ENCODE results near the gene SLC6A17.

The SLC6A17 gene

DNA sequence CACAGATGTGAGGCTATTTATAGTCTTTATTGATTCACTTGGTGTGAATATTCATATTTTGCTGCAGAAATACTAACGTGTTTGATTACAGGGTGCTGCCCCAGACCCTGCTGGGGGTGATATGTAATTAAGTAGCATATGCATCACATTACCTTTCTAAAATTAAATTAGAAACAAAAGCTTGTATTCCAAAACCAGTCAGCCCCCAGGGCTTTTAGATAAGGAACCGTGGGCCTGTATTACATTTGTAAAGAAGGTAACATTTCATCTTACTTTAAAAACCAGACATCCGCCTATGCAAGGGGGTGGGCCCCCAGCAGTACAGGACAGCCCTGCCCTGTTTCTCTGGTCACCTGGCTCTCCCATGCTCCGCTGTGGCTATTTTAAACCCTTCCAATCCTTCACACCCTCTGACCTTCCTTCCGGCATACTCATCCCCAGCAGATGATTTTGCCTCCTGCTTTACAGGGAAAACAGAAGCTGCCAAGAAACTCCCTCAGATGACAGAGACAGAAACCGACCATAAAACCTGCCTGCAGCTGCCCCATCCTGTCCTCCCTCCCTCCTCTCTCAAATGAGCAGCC, 37.8 kb downstream of the SLC6A17 start:
- DNase-seq (ENCODE audit: low read depth) = no peak
- H3K4me3 ChIP-seq (ENCODE audit: low read depth, low read length) = no peak overlapping the region
- no peak for TF ChIP-seq CTCF (IDR thresholded peaks at IDR 0.05; ENCODE audit: control insufficient read depth, extremely low read depth, insufficient read depth)

DNA sequence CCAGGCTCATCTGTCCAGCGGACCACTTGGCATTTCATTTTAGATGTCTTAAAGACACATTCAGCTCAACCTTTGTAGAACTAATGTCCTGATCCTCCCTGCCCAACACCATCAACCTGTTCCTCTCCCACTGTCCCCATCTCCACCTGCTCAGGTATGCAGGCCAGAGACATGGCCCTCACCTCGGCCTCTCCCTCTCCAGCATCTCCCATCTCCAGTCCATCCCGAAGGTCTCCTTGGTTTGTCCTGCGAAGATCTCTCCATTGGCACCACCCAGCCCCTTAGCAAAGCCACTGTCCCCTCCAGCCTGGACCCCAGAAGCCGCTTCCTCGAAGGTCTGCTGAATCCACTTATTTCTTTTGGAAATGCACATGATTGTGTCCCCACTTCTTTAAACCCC, 38.9 kb downstream of the SLC6A17 start:
- no peak for TF ChIP-seq CTCF (IDR thresholded peaks at IDR 0.05; ENCODE audit: control insufficient read depth, extremely low read depth, insufficient read depth)
- DNase-seq (ENCODE audit: low read depth) = no peak
- no peak overlapping the region for H3K4me3 ChIP-seq (ENCODE audit: low read depth, low read length)

DNA sequence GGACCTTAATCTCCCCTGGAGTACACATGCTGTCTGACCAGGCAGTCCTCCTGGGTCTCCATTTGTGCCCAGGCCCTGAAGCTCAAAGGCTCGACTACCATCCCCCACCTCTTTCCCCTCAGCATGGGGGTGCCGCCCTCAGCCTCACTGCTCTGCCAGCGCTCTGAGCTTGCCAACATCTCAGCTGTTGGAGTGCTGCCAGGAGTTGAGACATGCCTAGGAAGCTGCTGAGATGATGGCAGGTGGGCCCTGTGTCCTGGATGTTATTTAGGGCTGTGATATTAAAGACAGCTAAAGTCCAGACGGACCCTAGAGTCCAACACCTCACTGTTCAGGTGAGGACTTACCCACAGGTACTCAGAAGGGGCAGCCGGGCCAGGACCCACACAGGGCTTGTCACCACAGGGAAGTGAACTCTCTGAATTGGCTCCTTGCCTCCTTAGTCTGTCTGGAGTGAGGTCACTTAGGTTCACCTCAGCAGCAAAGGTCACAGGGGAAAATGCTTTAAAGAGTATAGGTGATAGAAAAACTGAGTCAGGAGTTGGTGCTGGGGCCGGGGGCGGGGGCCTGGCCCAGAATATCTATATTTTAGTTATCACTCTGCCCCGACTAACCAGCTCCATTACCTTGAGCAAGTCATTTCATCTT, 40.1 kb downstream of the SLC6A17 start:
- no peak for TF ChIP-seq CTCF (IDR thresholded peaks at IDR 0.05; ENCODE audit: control insufficient read depth, extremely low read depth, insufficient read depth)
- DNase-seq (ENCODE audit: low read depth) = no peak
- H3K4me3 ChIP-seq (ENCODE audit: low read depth, low read length) = no peak overlapping the region

- no peak for DNase-seq (ENCODE audit: low read depth)
- no peak for TF ChIP-seq CTCF (IDR thresholded peaks at IDR 0.05; ENCODE audit: control insufficient read depth, extremely low read depth, insufficient read depth)
- H3K4me3 ChIP-seq (ENCODE audit: low read depth, low read length) = no peak overlapping the region
These were observed 42.2 kb downstream of the SLC6A17 start for GRCh38 chr1:110192541-110192940.

GRCh38 chr1:110195196-110195595, 44.9 kb downstream of the SLC6A17 start:
- no peak for TF ChIP-seq CTCF (IDR thresholded peaks at IDR 0.05; ENCODE audit: control insufficient read depth, extremely low read depth, insufficient read depth)
- DNase-seq (ENCODE audit: low read depth) = no peak

GRCh38 chr1:110196917-110197765, 46.8 kb downstream of the SLC6A17 start:
- TF ChIP-seq CTCF (IDR thresholded peaks at IDR 0.05; ENCODE audit: control insufficient read depth, extremely low read depth, insufficient read depth) = peak; percentile 95
- no peak overlapping the region for H3K4me3 ChIP-seq (ENCODE audit: low read depth, low read length)
- DNase-seq (ENCODE audit: low read depth) = no peak

More at GRCh38 chr1:110195196-110195595, 44.9 kb downstream of the SLC6A17 start:
- no peak overlapping the region for H3K4me3 ChIP-seq (ENCODE audit: low read depth, low read length)
